ENCODE measurements around the gene CRKL.

CRKL gene

GRCh38 chr22:21000987-21001600 is 83.9 kb downstream of the CRKL start (continued):
- TF ChIP-seq ZNF596 (tag by site-specific recombination; IDR thresholded peaks at IDR 0.05) (no peak), ZBTB49 (tag by site-specific recombination; IDR thresholded peaks at IDR 0.05; ENCODE audit: low read depth) (no peak), ZIC2 (tag by site-specific recombination; IDR thresholded peaks at IDR 0.05) (0 out of 2 replicates have a peak, but pooled peaks have one; percentile 8), ZNF561 (tag by site-specific recombination; IDR thresholded peaks at IDR 0.05; ENCODE audit: borderline replicate concordance) (no peak), ZNF707 (tag by site-specific recombination; IDR thresholded peaks at IDR 0.05) (no peak), MYNN (tag by site-specific recombination; IDR thresholded peaks at IDR 0.05; ENCODE audit: borderline replicate concordance) (no peak), ZBTB7A (tag by site-specific recombination; IDR thresholded peaks at IDR 0.05; ENCODE audit: low read depth) (peak; percentile 87), ZNF623 (tag by site-specific recombination; IDR thresholded peaks at IDR 0.05) (no peak), REST (tag by site-specific recombination; IDR thresholded peaks at IDR 0.05) (0 out of 2 replicates have a peak, but pooled peaks have one; percentile 7)

GRCh38 chr22:21001601-21002325 is 84.6 kb downstream of the CRKL start, which contains the start of gene THAP7:
Gene THAP7 (minus strand): TSS chr22:21002118. CDS start chr22:21001911, 207 bp downstream.
- H3K4me3 ChIP-seq (ENCODE audit: low read depth, low read length): peak within 1 kb of the TSS; percentile 83
- H3K36me3 ChIP-seq (ENCODE audit: control insufficient read depth in 2 of 2, insufficient read depth in 1 of 2, low read length in 2 of 2): peaks cover 0 to 40% of the 10 kb centered on the region in 2 experiments; a peak in 1 of 3 replicates
- no peaks in the 10 kb centered on the region for H3K4me1 ChIP-seq (ENCODE audit: control insufficient read depth, insufficient read depth, low read length)
- CTCF ChIA-PET: interaction anchor here (1.1 to 1.6 kb wide), 3 partner anchors 12 to 116 kb away, joined by 3 to 6 read pairs (median 3); no protein-coding TSS in a partner anchor
- H3K27ac ChIP-seq (ENCODE audit: extremely low read depth, low read depth, low read length): peak within 1 kb of the TSS; percentile 65
- H3K9me3 ChIP-seq (ENCODE audit: control insufficient read depth, insufficient read depth, low read depth, low read length): no peaks in the 10 kb centered on the region
- POLR2A ChIA-PET: interaction anchor here (0.6 to 5.9 kb wide), 22 partner anchors 10 to 298 kb away, joined by 3 to 80 read pairs (median 4); partner anchors contain the start of genes CRKL, LZTR1 and P2RX6
- peak; percentile 88 for TF ChIP-seq SP7 (tag by site-specific recombination; IDR thresholded peaks at IDR 0.05)
- peak; percentile 82 for TF ChIP-seq PRDM10 (tag by site-specific recombination; IDR thresholded peaks at IDR 0.05)
- peak; percentile 22; the same call in 1 of the 2 replicates for TF ChIP-seq ZXDB (tag by site-specific recombination; IDR thresholded peaks at IDR 0.05)
- TF ChIP-seq ZNF639 (tag by site-specific recombination; IDR thresholded peaks at IDR 0.05): 0 out of 2 replicates have a peak, but pooled peaks have one; percentile 21
- TF ChIP-seq ZNF10 (tag by site-specific recombination; IDR thresholded peaks at IDR 0.05): no peak
- TF ChIP-seq GLI4 (tag by site-specific recombination; IDR thresholded peaks at IDR 0.05): no peak
- TF ChIP-seq ZFHX2 (tag by site-specific recombination; conservative IDR thresholded peaks at IDR 0.05): peak; percentile 79
- TF ChIP-seq ZNF132 (tag by site-specific recombination; IDR thresholded peaks at IDR 0.05; ENCODE audit: borderline replicate concordance): no peak
- peak; percentile 99 for TF ChIP-seq SCRT1 (tag by site-specific recombination; IDR thresholded peaks at IDR 0.05; ENCODE audit: borderline replicate concordance)
- no peak for TF ChIP-seq REST (tag by site-specific recombination; IDR thresholded peaks at IDR 0.05)

Data from HEK293 (cell line).